Renal cortical epithelial cell (primary cell): ENCODE data around the gene RNU4-1. TPM values are rescaled to one million over a fixed set of nuclear protein-coding genes. Genes with fewer than 3 reads are reported as not detected.

Source experiments
- DNase-seq: peaks from one replicate; pipeline ENCODE4 v3.0.0-alpha.2; 2011; ENCODE audit warnings: low read depth
- total RNA-seq: library from RNA; depleted of rRNA; stranded (reverse); fragments of >200 nt; gene quantifications from 2 replicates; pipeline ENCODE4 v1.2.3, GENCODE V29; 2014

The RNU4-1 gene
- total RNA-seq, 1 donor from 2014 or later: under 0.01 TPM

- no peak for DNase-seq
Observed at GRCh38 chr12:120290609-120291305, 2.3 kb downstream of the RNU4-1 start.

- DNase-seq: no peak
Observed at GRCh38 chr12:120287491-120287890, 5.5 kb downstream of the RNU4-1 start.

GRCh38 chr12:120286768-120287490, 6.1 kb downstream of the RNU4-1 start:
- no peak for DNase-seq

GRCh38 chr12:120284381-120284780, 8.7 kb downstream of the RNU4-1 start:
- no peak for DNase-seq

- DNase-seq: no peak
Observed at GRCh38 chr12:120283318-120283717, 9.7 kb downstream of the RNU4-1 start.

- DNase-seq: no peak
Observed at GRCh38 chr12:120278137-120279069, 14.6 kb downstream of the RNU4-1 start.

GRCh38 chr12:120276734-120277133, 16.3 kb downstream of the RNU4-1 start:
- peak; percentile 18 for DNase-seq

- DNase-seq: no peak
Observed at GRCh38 chr12:120267736-120268135, 25.3 kb downstream of the RNU4-1 start.

- no peak for DNase-seq
Observed at GRCh38 chr12:120266180-120266870, 26.7 kb downstream of the RNU4-1 start.

GRCh38 chr12:120265473-120266179, 27.4 kb downstream of the RNU4-1 start, which contains the start of gene PXN:
PXN (minus strand) TSS chr12:120265730; CDS start chr12:120265629, 101 bp downstream.
- DNase-seq: peak; percentile 30

GRCh38 chr12:120264904-120265472, 28.0 kb downstream of the RNU4-1 start:
- DNase-seq: no peak

- DNase-seq: no peak
Observed at GRCh38 chr12:120264086-120264903, 28.7 kb downstream of the RNU4-1 start.

- DNase-seq: no peak
Observed at GRCh38 chr12:120263748-120264085, 29.3 kb downstream of the RNU4-1 start.

GRCh38 chr12:120262852-120263747, 29.9 kb downstream of the RNU4-1 start:
- DNase-seq: no peak

- peak; percentile 83 for DNase-seq
Observed at GRCh38 chr12:120261951-120262851, 30.8 kb downstream of the RNU4-1 start.

- DNase-seq: no peak
Observed at GRCh38 chr12:120260607-120261006, 32.4 kb downstream of the RNU4-1 start.

- DNase-seq: no peak
Observed at GRCh38 chr12:120259418-120260202, 33.4 kb downstream of the RNU4-1 start.
